Liver (tissue), 9 donors: ENCODE results near the gene FRK. TPM values are rescaled to one million over a fixed set of nuclear protein-coding genes. Genes with fewer than 3 reads are reported as not detected.

Experiments used
- DNase-seq: peaks from one replicate; pipeline ENCODE4 v3.0.0-alpha.2; 2017; ENCODE audit warnings: low spot score
- H3K27ac ChIP-seq, 2 donors: one replicate each; pipeline ENCODE4 v1.7.0; 2013; ENCODE audit warnings: inconsistent platforms in 2 of 2, low read length in 2 of 2, control low read depth in 1 of 2, low read depth in 1 of 2, mild to moderate bottlenecking in 1 of 2
- H3K27me3 ChIP-seq, 4 donors: one replicate each; pipeline versions ENCODE4 v1.6.1 to v1.7.0; 2013; ENCODE audit warnings: low read length in 3 of 4, inconsistent platforms in 1 of 4, mild to moderate bottlenecking in 1 of 4, moderate library complexity in 1 of 4; ENCODE audit not compliant: control insufficient read depth in 4 of 4, insufficient read depth in 4 of 4
- H3K36me3 ChIP-seq, 4 donors: one replicate each; pipeline versions ENCODE4 v1.6.1 to v1.7.0; 2013; ENCODE audit warnings: low read length in 3 of 4, mild to moderate bottlenecking in 3 of 4, low read depth in 1 of 4, moderate library complexity in 1 of 4; ENCODE audit not compliant: control insufficient read depth in 4 of 4, insufficient read depth in 3 of 4
- H3K4me1 ChIP-seq, 4 donors: one replicate each; pipeline versions ENCODE4 v1.6.1 to v1.7.0; 2013; ENCODE audit warnings: low read length in 3 of 4, mild to moderate bottlenecking in 3 of 4, moderate library complexity in 1 of 4; ENCODE audit not compliant: control insufficient read depth in 4 of 4, insufficient read depth in 4 of 4
- H3K4me3 ChIP-seq, 3 donors: one replicate each; pipeline versions ENCODE4 v1.6.1 to v1.7.0; 2013; ENCODE audit warnings: low read length in 3 of 3, control low read depth in 1 of 3, low read depth in 1 of 3, mild to moderate bottlenecking in 1 of 3
- H3K9ac ChIP-seq, 2 donors: one replicate each; pipeline ENCODE4 v1.7.0; 2013; ENCODE audit warnings: low read length in 2 of 2, mild to moderate bottlenecking in 2 of 2, moderate library complexity in 2 of 2, control low read depth in 1 of 2, low read depth in 1 of 2
- H3K9me3 ChIP-seq, 4 donors: one replicate each; pipeline versions ENCODE4 v1.6.1 to v1.7.0; 2013; ENCODE audit warnings: low read length in 3 of 4; ENCODE audit not compliant: control insufficient read depth in 4 of 4
- ATF3 ChIP-seq: IDR thresholded peaks from 2 replicates; pipeline ENCODE4 v1.6.1; 2016; ENCODE audit warnings: antibody characterized with exemption
- CTCF ChIP-seq: fragments of 150-350 bp; IDR thresholded peaks from 2 replicates; pipeline ENCODE4 v1.5.1; 2017; ENCODE audit warnings: improper control_type of control experiment, low read depth, low read length; ENCODE audit not compliant: missing input control
- EGR1 ChIP-seq, 2 donors: IDR thresholded peaks; 2 replicates each; pipeline ENCODE4 v1.6.1; 2016 to 2018; ENCODE audit warnings: antibody characterized with exemption in 2 of 2, low read depth in 2 of 2
- FOXA1 ChIP-seq: IDR thresholded peaks from 2 replicates; pipeline ENCODE4 v1.6.1; 2016; ENCODE audit warnings: antibody characterized with exemption
- FOXA2 ChIP-seq: IDR thresholded peaks from 2 replicates; pipeline ENCODE4 v1.6.1; 2016; ENCODE audit warnings: antibody characterized with exemption
- GABPA ChIP-seq, 2 donors: IDR thresholded peaks in 1 of 2; conservative IDR thresholded peaks in 1 of 2; 2 replicates each; pipeline ENCODE4 v1.6.1; 2016; ENCODE audit warnings: antibody characterized with exemption in 2 of 2, mild to moderate bottlenecking in 1 of 2, moderate library complexity in 1 of 2
- HNF4A ChIP-seq, 2 donors: conservative IDR thresholded peaks; 2 replicates each; pipeline ENCODE4 v1.6.1; 2016; ENCODE audit warnings: antibody characterized with exemption in 2 of 2, mild to moderate bottlenecking in 2 of 2
- HNF4G ChIP-seq: IDR thresholded peaks from 2 replicates; pipeline ENCODE4 v1.6.1; 2016; ENCODE audit warnings: antibody characterized with exemption
- JUND ChIP-seq, 2 donors: IDR thresholded peaks; 2 replicates each; pipeline ENCODE4 v1.6.1; 2016; ENCODE audit warnings: antibody characterized with exemption in 2 of 2
- MAX ChIP-seq: IDR thresholded peaks from 2 replicates; pipeline ENCODE4 v1.6.1; 2016; ENCODE audit warnings: antibody characterized with exemption
- NR2F2 ChIP-seq: IDR thresholded peaks from 2 replicates; pipeline ENCODE4 v1.6.1; 2016; ENCODE audit warnings: antibody characterized with exemption
- RAD21 ChIP-seq, 2 donors: IDR thresholded peaks; 2 replicates each; pipeline ENCODE4 v1.6.1; 2016; ENCODE audit warnings: antibody characterized with exemption in 2 of 2, mild to moderate bottlenecking in 2 of 2
- RXRA ChIP-seq, 2 donors: IDR thresholded peaks; 2 replicates each; pipeline ENCODE4 v1.6.1; 2017 to 2018; ENCODE audit warnings: antibody characterized with exemption in 2 of 2, mild to moderate bottlenecking in 1 of 2
- SP1 ChIP-seq: IDR thresholded peaks from 2 replicates; pipeline ENCODE4 v1.6.1; 2018; ENCODE audit warnings: antibody characterized with exemption, mild to moderate bottlenecking
- TAF1 ChIP-seq: conservative IDR thresholded peaks from 2 replicates; pipeline ENCODE4 v1.6.1; 2016; ENCODE audit warnings: antibody characterized with exemption, mild to moderate bottlenecking
- YY1 ChIP-seq: IDR thresholded peaks from 2 replicates; pipeline ENCODE4 v1.6.1; 2016; ENCODE audit warnings: antibody characterized with exemption, mild to moderate bottlenecking
- WGBS: extraction: QIAGEN DNeasy Blood & Tissue Kit; methylation state at CpG from one replicate; pipeline ENCODE4 v1.1.7; 2013; 5-methylcytosine and 5-hydroxymethylcytosine counted together
- polyA plus RNA-seq, 2 donors: library from polyadenylated mRNA; stranded (reverse) in 1 of 2; unstranded in 1 of 2; fragments of 200-250 nt in 1 of 2; fragments of >200 nt in 1 of 2; fragmentation: Nextera tagmentation in 1 of 2; extraction: Ambion mirVana in 1 of 2; gene quantifications; one replicate each; pipeline versions ENCODE4 v1.2.1 to v1.2.3, GENCODE V29; 2013 to 2015
- total RNA-seq, 2 donors: library from RNA; depleted of rRNA; stranded (reverse); fragments of >200 nt; gene quantifications; one replicate each; pipeline ENCODE4 v1.2.3, GENCODE V29; 2014
- TF ChIP-seq, protein P1 (sequence below): IDR thresholded peaks from 2 replicates; pipeline ENCODE4 v1.6.1; 2016; ENCODE audit warnings: antibody characterized with exemption
- TF ChIP-seq, protein P2 (sequence below): IDR thresholded peaks from 2 replicates; pipeline ENCODE4 v1.6.1; 2016; ENCODE audit warnings: antibody characterized with exemption, mild to moderate bottlenecking
- donor health status: healthy.
- donor health status: healthy.
- donor health status: healthy.
- donor health status: healthy.
- donor health status: healthy.

The FRK gene
- total and polyA plus RNA-seq, 4 donors, result 3.6 to 26.8 (median 5.3) TPM

DNA sequence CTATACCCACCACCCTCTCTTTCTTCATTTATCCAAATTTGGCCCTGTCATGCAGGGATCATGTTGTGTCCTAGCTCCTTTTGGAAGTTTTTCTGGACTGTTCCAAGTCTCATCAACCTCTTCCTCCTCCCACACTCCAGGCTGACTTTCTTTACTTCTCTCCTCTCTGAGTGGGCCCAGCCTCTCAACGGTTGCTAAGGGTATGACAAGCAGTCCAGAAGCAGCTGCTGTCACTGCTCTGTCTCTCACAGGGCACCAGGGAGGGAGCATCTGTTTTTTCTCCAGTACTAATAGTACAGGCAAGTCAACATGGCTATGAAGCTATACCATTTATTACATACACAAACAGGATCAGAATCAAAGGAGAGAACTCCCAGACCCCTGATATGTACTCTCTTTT, 48.1 kb upstream of the FRK start:
- Histone ChIP-seq H3K4me1 (peaks cover 5 to 45% (median 33%) of the 10 kb centered on the region in 4 donors), H3K27me3 (no peaks in the 10 kb centered on the region), H3K4me3 (no peak overlapping the region), H3K27ac (no peak overlapping the region), H3K36me3 (peaks cover 2 to 37% (median 22%) of the 10 kb centered on the region in 4 donors), H3K9me3 (no peaks in the 10 kb centered on the region), H3K9ac (no peak overlapping the region)
- DNase-seq, result no peak
- TF ChIP-seq GABPA (IDR thresholded peaks at IDR 0.05 in 1 of 2, conservative IDR thresholded peaks at IDR 0.05 in 1 of 2), result no peak
- no peak for TF ChIP-seq NR2F2
- no peak for TF ChIP-seq YY1
- no peak for TF ChIP-seq ATF3
- no peak for TF ChIP-seq CTCF
- TF ChIP-seq HNF4G, result no peak
- no peak for TF ChIP-seq FOXA1
- no peak for TF ChIP-seq RXRA (IDR thresholded peaks at IDR 0.05)
- TF ChIP-seq, protein P1, sequence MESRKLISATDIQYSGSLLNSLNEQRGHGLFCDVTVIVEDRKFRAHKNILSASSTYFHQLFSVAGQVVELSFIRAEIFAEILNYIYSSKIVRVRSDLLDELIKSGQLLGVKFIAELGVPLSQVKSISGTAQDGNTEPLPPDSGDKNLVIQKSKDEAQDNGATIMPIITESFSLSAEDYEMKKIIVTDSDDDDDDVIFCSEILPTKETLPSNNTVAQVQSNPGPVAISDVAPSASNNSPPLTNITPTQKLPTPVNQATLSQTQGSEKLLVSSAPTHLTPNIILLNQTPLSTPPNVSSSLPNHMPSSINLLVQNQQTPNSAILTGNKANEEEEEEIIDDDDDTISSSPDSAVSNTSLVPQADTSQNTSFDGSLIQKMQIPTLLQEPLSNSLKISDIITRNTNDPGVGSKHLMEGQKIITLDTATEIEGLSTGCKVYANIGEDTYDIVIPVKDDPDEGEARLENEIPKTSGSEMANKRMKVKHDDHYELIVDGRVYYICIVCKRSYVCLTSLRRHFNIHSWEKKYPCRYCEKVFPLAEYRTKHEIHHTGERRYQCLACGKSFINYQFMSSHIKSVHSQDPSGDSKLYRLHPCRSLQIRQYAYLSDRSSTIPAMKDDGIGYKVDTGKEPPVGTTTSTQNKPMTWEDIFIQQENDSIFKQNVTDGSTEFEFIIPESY, result no peak
- no peak for TF ChIP-seq FOXA2
- TF ChIP-seq TAF1, result no peak
- no peak for TF ChIP-seq EGR1 (IDR thresholded peaks at IDR 0.05; ENCODE audit: low read depth in 2 of 2)
- TF ChIP-seq RAD21 (IDR thresholded peaks at IDR 0.05), result no peak
- TF ChIP-seq HNF4A (conservative IDR thresholded peaks at IDR 0.05), result no peak
- TF ChIP-seq SP1, result no peak
- no peak for TF ChIP-seq MAX
- TF ChIP-seq, protein P2, sequence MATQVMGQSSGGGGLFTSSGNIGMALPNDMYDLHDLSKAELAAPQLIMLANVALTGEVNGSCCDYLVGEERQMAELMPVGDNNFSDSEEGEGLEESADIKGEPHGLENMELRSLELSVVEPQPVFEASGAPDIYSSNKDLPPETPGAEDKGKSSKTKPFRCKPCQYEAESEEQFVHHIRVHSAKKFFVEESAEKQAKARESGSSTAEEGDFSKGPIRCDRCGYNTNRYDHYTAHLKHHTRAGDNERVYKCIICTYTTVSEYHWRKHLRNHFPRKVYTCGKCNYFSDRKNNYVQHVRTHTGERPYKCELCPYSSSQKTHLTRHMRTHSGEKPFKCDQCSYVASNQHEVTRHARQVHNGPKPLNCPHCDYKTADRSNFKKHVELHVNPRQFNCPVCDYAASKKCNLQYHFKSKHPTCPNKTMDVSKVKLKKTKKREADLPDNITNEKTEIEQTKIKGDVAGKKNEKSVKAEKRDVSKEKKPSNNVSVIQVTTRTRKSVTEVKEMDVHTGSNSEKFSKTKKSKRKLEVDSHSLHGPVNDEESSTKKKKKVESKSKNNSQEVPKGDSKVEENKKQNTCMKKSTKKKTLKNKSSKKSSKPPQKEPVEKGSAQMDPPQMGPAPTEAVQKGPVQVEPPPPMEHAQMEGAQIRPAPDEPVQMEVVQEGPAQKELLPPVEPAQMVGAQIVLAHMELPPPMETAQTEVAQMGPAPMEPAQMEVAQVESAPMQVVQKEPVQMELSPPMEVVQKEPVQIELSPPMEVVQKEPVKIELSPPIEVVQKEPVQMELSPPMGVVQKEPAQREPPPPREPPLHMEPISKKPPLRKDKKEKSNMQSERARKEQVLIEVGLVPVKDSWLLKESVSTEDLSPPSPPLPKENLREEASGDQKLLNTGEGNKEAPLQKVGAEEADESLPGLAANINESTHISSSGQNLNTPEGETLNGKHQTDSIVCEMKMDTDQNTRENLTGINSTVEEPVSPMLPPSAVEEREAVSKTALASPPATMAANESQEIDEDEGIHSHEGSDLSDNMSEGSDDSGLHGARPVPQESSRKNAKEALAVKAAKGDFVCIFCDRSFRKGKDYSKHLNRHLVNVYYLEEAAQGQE, result no peak
- TF ChIP-seq JUND (IDR thresholded peaks at IDR 0.05), result no peak
- 65% methylated on average over 1 of the region's 1 CpG for WGBS
